HL-60 (cell line): ENCODE data around the gene GDPD5.

Experiments
- DNase-seq, 2 experiments: peaks; one replicate each; pipeline ENCODE4 v3.0.0-alpha.2; 2010 to 2020; ENCODE audit warnings: low read depth in 1 of 2, low spot score in 1 of 2
- H3K27ac ChIP-seq: fragments of 250-450 bp; sonication (Bioruptor Pico); replicated peaks from 2 replicates; pipeline ENCODE4 v1.5.1; 2020; ENCODE audit warnings: mild to moderate bottlenecking, moderate library complexity
- H3K27me3 ChIP-seq: fragments of 250-450 bp; sonication (Bioruptor Pico); 2 replicates; pipeline ENCODE4 v1.5.1; 2021; ENCODE audit warnings: mild to moderate bottlenecking, moderate library complexity; ENCODE audit not compliant: insufficient read depth, poor library complexity, severe bottlenecking
- H3K4me3 ChIP-seq: replicated peaks from 2 replicates; pipeline ENCODE4 v1.5.1; 2011; ENCODE audit warnings: mild to moderate bottlenecking, control low read depth, low read length; ENCODE audit not compliant: insufficient read depth
- GABPA ChIP-seq: IDR thresholded peaks from 2 replicates; pipeline ENCODE4 v1.6.1; 2012; ENCODE audit warnings: low read depth
- POLR2AphosphoS5 ChIP-seq: IDR thresholded peaks from 2 replicates; pipeline ENCODE4 v1.6.1; 2012; ENCODE audit warnings: low read depth
- REST ChIP-seq: IDR thresholded peaks from 2 replicates; pipeline ENCODE4 v1.6.1; 2012; ENCODE audit warnings: low read depth; ENCODE audit not compliant: insufficient replicate concordance
- SPI1 ChIP-seq: IDR thresholded peaks from 2 replicates; pipeline ENCODE4 v1.6.1; 2012; ENCODE audit warnings: low read depth, mild to moderate bottlenecking, borderline replicate concordance
- TF ChIP-seq, protein P1 (sequence below): IDR thresholded peaks from one replicate; pipeline ENCODE4 v1.5.1; 2011; ENCODE audit warnings: low read length, control low read depth, inconsistent platforms; ENCODE audit not compliant: insufficient read depth

Gene GDPD5

GRCh38 chr11:75449776-75450175 is 76.0 kb downstream of the GDPD5 start:
- Histone ChIP-seq H3K27me3 (no peaks in the 10 kb centered on the region), H3K27ac (no peak overlapping the region), H3K4me3 (no peak overlapping the region)
- no peak for DNase-seq
- TF ChIP-seq REST (no peak), SPI1 (no peak), GABPA (no peak), POLR2AphosphoS5 (no peak)
- TF ChIP-seq, protein P1, sequence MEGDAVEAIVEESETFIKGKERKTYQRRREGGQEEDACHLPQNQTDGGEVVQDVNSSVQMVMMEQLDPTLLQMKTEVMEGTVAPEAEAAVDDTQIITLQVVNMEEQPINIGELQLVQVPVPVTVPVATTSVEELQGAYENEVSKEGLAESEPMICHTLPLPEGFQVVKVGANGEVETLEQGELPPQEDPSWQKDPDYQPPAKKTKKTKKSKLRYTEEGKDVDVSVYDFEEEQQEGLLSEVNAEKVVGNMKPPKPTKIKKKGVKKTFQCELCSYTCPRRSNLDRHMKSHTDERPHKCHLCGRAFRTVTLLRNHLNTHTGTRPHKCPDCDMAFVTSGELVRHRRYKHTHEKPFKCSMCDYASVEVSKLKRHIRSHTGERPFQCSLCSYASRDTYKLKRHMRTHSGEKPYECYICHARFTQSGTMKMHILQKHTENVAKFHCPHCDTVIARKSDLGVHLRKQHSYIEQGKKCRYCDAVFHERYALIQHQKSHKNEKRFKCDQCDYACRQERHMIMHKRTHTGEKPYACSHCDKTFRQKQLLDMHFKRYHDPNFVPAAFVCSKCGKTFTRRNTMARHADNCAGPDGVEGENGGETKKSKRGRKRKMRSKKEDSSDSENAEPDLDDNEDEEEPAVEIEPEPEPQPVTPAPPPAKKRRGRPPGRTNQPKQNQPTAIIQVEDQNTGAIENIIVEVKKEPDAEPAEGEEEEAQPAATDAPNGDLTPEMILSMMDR, result no peak

DNA sequence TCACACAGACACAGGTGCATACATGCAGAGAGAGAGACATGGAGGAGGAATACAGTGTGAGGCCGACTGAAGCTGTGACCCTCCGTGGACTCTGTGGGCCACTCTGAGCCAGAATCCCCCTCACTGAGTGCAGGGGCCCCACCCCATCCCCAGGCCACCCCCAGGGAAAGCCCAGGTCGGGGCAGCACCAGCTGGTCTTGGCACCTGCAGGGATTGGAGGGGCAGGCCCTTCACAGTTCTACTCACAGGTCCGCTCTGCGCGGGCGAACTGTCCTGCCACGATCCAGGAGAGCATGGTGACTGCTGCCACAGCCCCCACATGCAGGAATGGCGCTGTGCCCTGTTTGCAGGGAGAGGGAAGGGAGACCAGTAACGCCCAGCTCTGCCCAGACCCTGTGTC is 76.5 kb downstream of the GDPD5 start:
- no peaks in the 10 kb centered on the region for H3K27me3 ChIP-seq
- H3K4me3 ChIP-seq, result no peak overlapping the region
- H3K27ac ChIP-seq, result no peak overlapping the region
- DNase-seq, result no peak
- TF ChIP-seq REST, result no peak
- TF ChIP-seq POLR2AphosphoS5, result no peak

- Histone ChIP-seq H3K4me3 (no peak overlapping the region), H3K27me3 (peaks cover 2% of the 10 kb centered on the region), H3K27ac (no peak overlapping the region)
- DNase-seq, result no peak
- TF ChIP-seq GABPA (no peak), POLR2AphosphoS5 (no peak), REST (no peak), SPI1 (no peak)
- TF ChIP-seq, protein P1, result no peak
Measured at GRCh38 chr11:75447415-75447814, 78.3 kb downstream of the GDPD5 start.
